Fibroblast of skin of abdomen (primary cell): ENCODE results near the gene CTNNA3.
"Not testable (repeated sequence)": the region's sequence is repeated elsewhere in the genome, so short reads cannot be mapped to it uniquely, and the experiment has no call there.

Experiments used
- DNase-seq: peaks from one replicate; pipeline ENCODE4 v3.0.0-alpha.2; 2013

The CTNNA3 gene

GRCh38 chr10:67506083-67506756 lies 189.8 kb downstream of the CTNNA3 start:
- no peak for DNase-seq

GRCh38 chr10:67492317-67493019 lies 203.5 kb downstream of the CTNNA3 start:
- no peak for DNase-seq

- no peak for DNase-seq
These were observed 207.9 kb downstream of the CTNNA3 start for GRCh38 chr10:67487906-67488619.

GRCh38 chr10:67487199-67487598 lies 208.8 kb downstream of the CTNNA3 start:
- DNase-seq = no peak

- DNase-seq = no peak
These were observed 218.1 kb downstream of the CTNNA3 start for GRCh38 chr10:67477868-67478267.

GRCh38 chr10:67476201-67476600 lies 219.8 kb downstream of the CTNNA3 start:
- no peak for DNase-seq

GRCh38 chr10:67473850-67474633 lies 222.0 kb downstream of the CTNNA3 start:
- DNase-seq = no peak

GRCh38 chr10:67471022-67471421 lies 225.0 kb downstream of the CTNNA3 start:
- DNase-seq = no peak

GRCh38 chr10:67464278-67464677 lies 231.7 kb downstream of the CTNNA3 start:
- DNase-seq = no peak

GRCh38 chr10:67452892-67453291 lies 243.1 kb downstream of the CTNNA3 start:
- no peak for DNase-seq

GRCh38 chr10:67438605-67439304 lies 257.2 kb downstream of the CTNNA3 start:
- DNase-seq = no peak

GRCh38 chr10:67433276-67433675 lies 262.7 kb downstream of the CTNNA3 start:
- DNase-seq = no peak

GRCh38 chr10:67402620-67403019 lies 293.4 kb downstream of the CTNNA3 start:
- no peak for DNase-seq

GRCh38 chr10:67401711-67402110 lies 294.3 kb downstream of the CTNNA3 start:
- no peak for DNase-seq

GRCh38 chr10:67386841-67387533 lies 309.0 kb downstream of the CTNNA3 start:
- DNase-seq = not testable (repeated sequence)

- DNase-seq = no peak
These were observed 309.7 kb downstream of the CTNNA3 start for GRCh38 chr10:67386260-67386659.

- no peak for DNase-seq
These were observed 310.4 kb downstream of the CTNNA3 start for GRCh38 chr10:67385566-67385965.

GRCh38 chr10:67385089-67385488 lies 310.9 kb downstream of the CTNNA3 start:
- DNase-seq = no peak

- DNase-seq = no peak
These were observed 364.7 kb downstream of the CTNNA3 start for GRCh38 chr10:67331121-67331910.
